ENCODE measurements around the gene FCER1G.

FCER1G gene

DNA sequence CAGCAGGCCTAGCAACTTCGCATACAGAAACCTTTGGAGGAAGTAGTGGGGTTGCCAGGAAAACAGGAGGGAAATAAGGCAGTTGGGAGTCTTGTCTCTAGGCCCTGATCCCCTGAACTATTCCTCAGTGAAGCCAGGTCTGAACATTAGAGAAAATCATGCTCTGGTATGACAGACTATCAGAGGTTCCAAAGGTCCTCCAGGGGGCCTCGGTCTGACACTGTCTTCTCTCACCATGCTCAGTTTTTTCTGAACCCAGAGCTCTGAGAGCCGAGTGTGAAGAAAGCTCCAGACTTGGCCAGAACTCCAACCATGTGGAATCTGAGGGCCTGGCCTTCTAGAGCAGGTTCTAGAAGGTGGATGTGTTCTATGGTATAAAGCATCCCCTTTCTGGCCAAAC lies 14.8 kb downstream of the FCER1G start:
- Histone ChIP-seq H3K9me3 (no peaks in the 10 kb centered on the region), H3K36me3 (peaks cover 14% of the 10 kb centered on the region), H3K27me3 (no peaks in the 10 kb centered on the region), H3K4me1 (peaks cover 13% of the 10 kb centered on the region), H3K4me3 (ENCODE audit: low read depth, low read length) (no peak overlapping the region)
- DNase-seq = no peak
- TF ChIP-seq, protein P1, sequence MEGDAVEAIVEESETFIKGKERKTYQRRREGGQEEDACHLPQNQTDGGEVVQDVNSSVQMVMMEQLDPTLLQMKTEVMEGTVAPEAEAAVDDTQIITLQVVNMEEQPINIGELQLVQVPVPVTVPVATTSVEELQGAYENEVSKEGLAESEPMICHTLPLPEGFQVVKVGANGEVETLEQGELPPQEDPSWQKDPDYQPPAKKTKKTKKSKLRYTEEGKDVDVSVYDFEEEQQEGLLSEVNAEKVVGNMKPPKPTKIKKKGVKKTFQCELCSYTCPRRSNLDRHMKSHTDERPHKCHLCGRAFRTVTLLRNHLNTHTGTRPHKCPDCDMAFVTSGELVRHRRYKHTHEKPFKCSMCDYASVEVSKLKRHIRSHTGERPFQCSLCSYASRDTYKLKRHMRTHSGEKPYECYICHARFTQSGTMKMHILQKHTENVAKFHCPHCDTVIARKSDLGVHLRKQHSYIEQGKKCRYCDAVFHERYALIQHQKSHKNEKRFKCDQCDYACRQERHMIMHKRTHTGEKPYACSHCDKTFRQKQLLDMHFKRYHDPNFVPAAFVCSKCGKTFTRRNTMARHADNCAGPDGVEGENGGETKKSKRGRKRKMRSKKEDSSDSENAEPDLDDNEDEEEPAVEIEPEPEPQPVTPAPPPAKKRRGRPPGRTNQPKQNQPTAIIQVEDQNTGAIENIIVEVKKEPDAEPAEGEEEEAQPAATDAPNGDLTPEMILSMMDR (IDR thresholded peaks at IDR 0.05; ENCODE audit: low read depth, low read length) = 0 out of 2 replicates have a peak, but pooled peaks have one; percentile 3

DNA sequence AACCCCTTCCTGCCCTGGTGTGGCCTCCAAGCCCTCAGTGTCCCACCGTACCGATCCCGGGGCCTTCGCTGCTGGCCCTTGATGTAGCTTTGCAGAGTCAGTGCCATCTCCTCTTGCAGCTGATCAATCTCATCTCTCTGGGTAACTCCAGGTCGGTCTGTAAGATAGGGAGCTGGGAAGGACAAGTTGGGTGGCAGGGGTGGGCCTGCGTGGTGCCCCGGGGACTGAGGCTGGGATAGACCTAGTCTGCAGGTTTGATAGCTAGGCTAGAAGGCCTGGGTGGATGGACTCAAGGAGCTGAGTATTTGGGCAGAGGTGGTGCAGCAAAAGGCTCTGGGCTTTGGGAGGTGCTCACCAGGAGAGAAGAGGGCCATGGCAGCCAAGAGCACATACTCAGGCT lies 15.7 kb downstream of the FCER1G start:
- Histone ChIP-seq H3K4me1 (peaks cover 8% of the 10 kb centered on the region), H3K9me3 (no peaks in the 10 kb centered on the region), H3K27me3 (no peaks in the 10 kb centered on the region), H3K4me3 (ENCODE audit: low read depth, low read length) (no peak overlapping the region), H3K36me3 (peaks cover 14% of the 10 kb centered on the region)
- DNase-seq = no peak
- TF ChIP-seq, protein P1 (IDR thresholded peaks at IDR 0.05; ENCODE audit: low read depth, low read length) = no peak

DNA sequence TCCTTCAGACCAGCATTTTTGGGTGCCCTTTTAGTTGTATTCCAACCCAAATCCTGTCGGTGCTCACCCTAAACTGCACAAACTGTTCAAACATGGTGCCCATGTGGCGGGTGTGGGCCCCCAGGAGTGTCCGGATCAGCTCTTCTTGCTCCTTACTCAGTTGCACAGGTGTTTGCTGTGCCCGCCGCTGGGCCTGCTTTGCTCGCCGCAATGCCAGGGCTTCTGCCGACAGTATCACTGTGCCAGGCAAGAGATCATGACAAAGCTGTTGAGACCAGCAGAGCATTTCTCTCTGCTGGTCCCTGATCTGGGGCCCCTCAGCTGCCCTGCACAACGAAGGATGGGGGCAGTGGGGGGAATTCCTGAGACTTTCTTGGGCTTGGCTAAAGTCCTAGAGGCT lies 18.0 kb downstream of the FCER1G start:
- H3K27me3 ChIP-seq = no peaks in the 10 kb centered on the region

DNA sequence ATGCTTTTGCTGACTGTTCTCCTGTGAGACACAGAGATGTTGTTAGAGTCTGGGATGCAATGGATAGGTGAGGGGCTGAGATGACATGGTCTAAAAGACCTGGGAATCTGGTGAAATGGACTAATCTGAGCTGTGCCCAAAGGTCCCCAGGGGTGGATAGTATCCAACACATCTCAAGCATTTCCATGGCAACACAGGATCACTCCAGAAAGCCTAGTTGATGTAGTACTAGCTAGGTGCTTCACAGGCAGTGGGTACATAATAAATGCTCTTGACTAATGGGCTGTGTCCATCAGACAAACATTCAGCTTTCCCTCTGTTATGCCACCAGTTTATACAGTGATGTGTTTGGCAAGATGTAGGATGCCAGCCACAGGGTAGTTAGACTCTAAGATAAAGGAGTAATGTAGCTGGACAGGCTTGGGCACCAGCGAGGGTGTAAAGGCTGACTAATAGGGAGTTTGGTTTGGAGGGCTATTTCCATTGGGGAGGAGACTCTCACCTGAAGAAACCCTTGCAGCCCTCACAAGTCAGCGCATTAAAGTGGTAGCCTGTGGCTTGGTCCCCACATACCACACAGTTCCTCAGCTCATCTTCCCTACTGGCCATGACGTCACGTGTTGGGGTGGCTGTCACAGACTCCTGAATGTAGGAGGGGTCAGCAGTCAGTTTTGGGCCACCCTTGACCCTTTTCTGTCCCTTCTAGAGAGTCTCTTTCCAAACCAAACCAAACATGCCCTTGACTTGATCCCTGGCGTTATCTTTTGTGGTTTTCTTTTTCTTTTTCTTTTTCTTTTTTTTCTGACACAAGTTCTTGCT lies 21.1 kb downstream of the FCER1G start:
- no peaks in the 10 kb centered on the region for H3K4me1 ChIP-seq
- no peaks in the 10 kb centered on the region for H3K27me3 ChIP-seq
- TF ChIP-seq, protein P1 (IDR thresholded peaks at IDR 0.05; ENCODE audit: low read depth, low read length) = no peak
- H3K4me3 ChIP-seq (ENCODE audit: low read depth, low read length) = no peak overlapping the region
- no peaks in the 10 kb centered on the region for H3K36me3 ChIP-seq
- no peaks in the 10 kb centered on the region for H3K9me3 ChIP-seq
- DNase-seq = no peak

More for the DNA sequence above, 18.0 kb downstream of the FCER1G start:
- Histone ChIP-seq H3K4me3 (ENCODE audit: low read depth, low read length) (no peak overlapping the region), H3K4me1 (no peaks in the 10 kb centered on the region), H3K9me3 (no peaks in the 10 kb centered on the region), H3K36me3 (peaks cover 12% of the 10 kb centered on the region)
- no peak for DNase-seq
- TF ChIP-seq, protein P1 (IDR thresholded peaks at IDR 0.05; ENCODE audit: low read depth, low read length) = no peak

DNA sequence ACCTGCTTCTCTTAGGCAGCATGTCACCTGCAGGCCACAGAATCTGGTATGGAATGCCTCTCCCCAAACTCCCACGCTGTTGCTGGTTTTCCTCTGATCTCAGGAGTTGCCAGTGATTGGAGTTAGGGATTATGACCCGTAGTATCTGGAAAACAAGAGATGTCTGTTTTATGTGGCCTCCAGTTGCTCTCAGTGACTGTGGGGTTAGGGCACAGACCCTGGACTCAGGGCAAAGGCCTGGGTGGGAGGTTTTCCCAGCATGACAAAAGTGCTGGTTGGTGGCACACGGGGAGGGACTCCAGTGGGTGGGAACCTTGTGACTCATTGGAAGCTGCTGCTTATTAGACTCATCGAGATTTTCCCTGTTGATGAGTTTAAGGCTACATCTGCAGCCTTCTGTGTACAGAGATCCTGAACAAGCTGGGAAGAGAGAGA lies 23.0 kb downstream of the FCER1G start, which contains the start of gene NR1I3:
NR1I3 (minus strand) TSS at position 165 of the 435 bp plus-strand sequence. CDS start 1,638 bp downstream, outside the sequence.
- no peaks in the 10 kb centered on the region for H3K36me3 ChIP-seq
- H3K27me3 ChIP-seq = no peaks in the 10 kb centered on the region
- no peaks in the 10 kb centered on the region for H3K9me3 ChIP-seq
- DNase-seq = no peak
- H3K4me1 ChIP-seq = no peaks in the 10 kb centered on the region
- H3K4me3 ChIP-seq (ENCODE audit: low read depth, low read length) = no peak within 1 kb of the TSS
- TF ChIP-seq, protein P1 (IDR thresholded peaks at IDR 0.05; ENCODE audit: low read depth, low read length) = no peak

DNA sequence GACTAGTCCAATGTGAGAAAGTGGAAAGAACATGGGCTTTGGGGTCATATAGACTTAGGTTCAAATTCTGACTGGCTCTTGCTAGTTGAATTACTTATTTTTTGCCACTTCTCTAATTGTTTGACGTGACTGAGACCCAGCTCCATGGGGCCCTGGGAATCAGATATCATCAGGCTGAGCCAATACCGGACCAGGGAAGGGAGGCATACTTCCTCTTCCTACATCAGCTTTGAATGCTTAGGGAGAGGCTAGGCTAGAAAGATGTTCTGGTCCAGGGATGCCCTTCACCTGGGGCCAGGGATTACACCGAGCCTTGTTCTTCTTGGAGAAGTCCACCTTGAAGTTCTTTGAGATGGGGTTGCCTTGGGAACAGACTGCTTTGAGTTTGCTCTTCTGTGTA lies 26.6 kb downstream of the FCER1G start:
- no peaks in the 10 kb centered on the region for H3K36me3 ChIP-seq
- no peak overlapping the region for H3K4me3 ChIP-seq (ENCODE audit: low read depth, low read length)
- DNase-seq = no peak
- no peaks in the 10 kb centered on the region for H3K4me1 ChIP-seq
- TF ChIP-seq, protein P1 (IDR thresholded peaks at IDR 0.05; ENCODE audit: low read depth, low read length) = no peak
- no peaks in the 10 kb centered on the region for H3K27me3 ChIP-seq
- H3K9me3 ChIP-seq = no peaks in the 10 kb centered on the region
